ENCODE results near the gene DCST2.
A peak's percentile ranks its signal among the peaks of the same experiment; 100 is the strongest.

DCST2 gene

DNA sequence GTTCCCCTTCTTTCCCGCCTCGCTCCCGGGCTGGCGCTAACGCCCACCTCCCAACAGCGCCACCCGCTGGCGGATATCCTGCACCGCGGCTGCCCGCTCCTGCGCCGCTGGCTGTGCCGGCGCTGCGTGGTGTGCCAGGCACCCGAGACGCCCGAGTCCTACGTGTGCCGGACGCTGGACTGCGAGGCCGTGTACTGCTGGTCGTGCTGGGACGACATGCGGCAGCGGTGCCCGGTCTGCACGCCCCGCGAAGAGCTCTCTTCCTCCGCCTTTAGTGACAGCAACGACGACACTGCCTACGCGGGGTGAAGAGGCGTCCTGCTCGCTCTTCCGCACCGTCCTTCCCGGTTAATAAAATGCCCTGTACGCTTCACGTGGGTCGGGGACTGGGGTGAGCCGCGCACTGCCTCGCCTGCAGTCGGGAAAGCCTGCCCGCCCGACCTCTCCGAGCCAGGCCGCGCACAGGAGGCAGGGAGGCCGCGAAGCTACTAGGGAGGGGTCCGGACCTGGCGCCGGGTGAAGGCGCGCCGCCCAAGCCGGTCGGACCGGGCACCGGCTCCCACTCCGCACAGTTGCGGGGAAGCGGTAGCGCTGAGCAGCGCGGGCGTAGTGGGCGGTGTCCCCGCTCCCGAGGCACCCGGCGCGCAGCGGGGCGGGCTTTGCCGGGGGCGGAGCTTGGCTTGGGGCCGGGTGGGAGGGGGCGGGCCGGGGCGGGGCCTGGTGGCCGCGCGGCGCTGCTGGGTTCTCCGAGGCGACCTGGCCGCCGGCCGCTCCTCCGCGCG lies 17.2 kb upstream of the DCST2 start, which contains the start of gene ADAM15:
Gene ADAM15, plus strand, starts transcription at position 757 of the 782 bp plus-strand sequence. CDS start 71 bp downstream, outside the sequence.
- DNase-seq (ENCODE audit: low read depth in 2 of 2, low spot score in 1 of 2), result peak in 1 of 2 donors; percentile 62

DNA sequence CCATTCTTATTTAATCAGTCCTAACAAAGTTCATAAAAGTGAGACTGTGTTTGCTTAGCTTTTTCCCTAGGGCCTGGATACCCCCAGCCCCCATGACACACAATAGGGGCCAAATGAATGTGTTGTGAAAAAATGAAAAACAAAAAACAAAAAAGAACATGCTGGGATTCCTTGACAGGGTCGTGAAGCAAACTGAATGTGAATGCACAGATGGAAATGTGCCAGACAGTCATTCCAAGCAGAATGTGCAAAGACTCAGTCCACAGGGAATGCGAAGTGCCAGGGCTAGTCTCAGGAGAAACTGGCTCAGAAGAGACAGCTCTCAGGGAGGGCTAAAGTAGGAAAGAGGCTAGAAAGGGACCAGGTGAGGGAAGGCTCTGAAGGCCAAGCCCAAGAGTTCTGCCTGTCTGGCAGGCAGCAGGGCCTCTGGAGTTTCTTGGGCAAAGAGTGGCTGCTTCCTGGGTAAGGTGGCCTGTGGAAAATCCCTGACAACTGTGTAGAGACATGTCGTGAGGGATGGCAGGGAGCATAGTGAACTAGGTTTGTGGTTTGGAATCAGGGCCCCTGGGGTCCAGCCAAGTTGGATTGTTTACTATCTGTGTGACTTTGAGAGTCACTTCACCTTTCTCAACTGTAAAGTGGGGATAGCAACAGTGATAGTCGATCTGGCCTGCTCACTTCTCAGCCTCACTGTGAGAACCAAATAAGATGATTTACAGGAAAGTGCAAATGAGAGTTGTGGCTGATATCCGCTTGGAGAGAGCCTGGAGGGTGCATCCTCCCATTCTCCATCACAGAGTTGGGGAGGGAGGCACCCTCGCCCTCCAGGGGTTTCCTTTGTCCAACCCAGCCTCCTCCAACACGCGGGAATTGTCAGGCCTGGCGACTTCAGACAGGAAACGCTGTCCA lies 16.3 kb upstream of the DCST2 start:
- no peak for DNase-seq (ENCODE audit: low read depth in 2 of 2, low spot score in 1 of 2)

DNA sequence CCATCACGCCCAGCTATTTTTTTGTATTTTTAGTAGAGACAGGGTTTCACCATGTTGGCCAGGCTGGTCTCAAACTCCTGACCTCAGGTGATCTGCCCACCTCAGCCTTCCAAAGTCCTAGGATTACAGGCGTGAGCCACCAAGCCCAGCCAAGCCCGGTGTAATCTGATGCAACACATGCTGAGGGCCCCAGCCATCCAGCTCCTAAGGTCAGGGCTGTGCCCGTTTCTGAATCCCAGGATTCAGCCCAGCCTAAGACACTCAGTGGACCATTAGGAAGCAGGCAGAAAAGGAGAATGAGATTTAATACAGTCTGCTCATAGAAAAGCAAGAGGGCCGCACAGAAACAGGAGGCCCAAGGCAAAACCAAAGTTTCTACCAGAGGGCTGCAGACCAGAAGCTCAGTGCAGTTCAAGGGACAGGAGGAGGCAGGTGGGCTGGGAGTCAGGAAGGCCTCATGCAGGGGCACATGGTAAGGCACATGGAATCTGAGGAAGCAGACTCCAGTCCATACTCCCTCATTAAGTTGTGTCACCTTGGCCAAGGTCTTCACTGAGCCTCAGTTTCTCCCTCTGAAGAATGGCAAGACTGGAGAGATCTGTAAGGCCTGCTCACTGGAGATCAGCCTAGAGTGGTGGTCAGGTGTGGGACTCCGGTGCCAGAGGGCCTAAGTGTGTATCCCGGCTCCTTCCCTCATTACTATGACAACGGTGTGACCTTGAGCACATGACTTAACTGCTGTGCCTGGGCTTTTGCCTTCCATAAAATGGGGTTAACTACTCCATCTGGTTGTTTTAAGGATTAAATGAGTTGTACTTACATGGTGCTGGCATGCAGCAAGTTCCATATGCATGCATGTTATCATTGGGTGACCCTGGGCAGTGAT lies 15.1 kb upstream of the DCST2 start:
- no peak for DNase-seq (ENCODE audit: low read depth in 2 of 2, low spot score in 1 of 2)

DNA sequence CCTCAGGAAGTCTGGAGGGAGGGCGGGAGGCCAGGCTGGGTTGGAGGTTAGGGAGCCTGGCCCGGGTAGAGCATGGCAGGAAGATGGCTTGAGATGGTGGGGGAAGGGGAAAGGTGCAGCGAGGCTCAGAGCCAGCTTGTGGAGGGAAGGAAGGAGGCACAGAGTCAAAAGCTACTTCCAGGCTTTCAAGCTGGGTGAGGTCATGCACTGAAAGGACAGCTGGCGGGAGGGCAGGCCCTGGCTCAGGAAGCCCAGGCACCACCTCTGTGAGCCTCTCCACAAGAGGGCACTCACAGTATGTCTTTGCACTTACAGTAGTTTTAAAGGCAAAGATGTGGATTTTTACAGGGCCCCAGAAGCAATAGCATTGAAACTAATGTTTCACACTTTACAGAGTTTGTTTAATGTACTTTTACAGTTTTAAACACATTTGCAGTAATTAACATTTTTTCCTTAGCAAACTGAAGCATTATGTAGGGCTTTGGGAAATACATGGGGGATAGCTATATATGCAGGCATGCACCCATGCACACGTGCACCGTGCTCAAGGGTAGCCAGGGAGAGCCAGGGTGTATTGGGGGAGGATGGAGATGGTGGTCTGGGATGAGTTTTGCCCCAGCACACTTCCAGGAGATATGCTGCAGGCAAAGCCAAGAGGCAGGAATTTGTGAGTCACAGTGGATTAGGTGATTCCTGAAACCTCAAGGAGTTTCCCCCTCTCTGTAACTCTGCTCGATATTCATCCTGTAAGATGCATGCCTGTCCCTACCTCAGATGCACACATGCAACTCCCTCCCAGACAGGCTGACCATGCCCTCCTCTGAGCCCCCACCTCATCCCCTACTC lies 11.5 kb upstream of the DCST2 start:
- DNase-seq (ENCODE audit: low read depth in 2 of 2, low spot score in 1 of 2), result no peak

DNA sequence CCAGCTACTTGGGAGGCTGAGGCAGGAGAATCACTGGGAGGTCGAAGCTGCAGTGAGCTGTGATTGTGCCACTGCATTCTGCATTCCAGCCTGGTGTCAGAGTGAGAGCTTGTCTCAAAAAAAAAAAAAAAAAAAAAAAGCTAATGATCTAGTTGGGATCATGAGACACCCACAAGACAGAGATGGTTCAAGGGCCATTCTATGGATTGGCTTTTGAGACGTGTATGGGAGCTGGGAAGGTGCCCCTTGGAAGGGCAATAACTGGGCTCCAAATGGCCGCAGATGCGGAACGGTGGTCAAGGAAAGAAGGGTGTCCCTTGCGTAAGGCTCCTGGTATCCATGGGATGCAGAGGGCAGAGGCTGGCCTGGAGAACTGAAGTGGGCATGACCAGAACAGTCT lies 10.8 kb upstream of the DCST2 start:
- DNase-seq (ENCODE audit: low read depth in 2 of 2, low spot score in 1 of 2), result no peak

DNA sequence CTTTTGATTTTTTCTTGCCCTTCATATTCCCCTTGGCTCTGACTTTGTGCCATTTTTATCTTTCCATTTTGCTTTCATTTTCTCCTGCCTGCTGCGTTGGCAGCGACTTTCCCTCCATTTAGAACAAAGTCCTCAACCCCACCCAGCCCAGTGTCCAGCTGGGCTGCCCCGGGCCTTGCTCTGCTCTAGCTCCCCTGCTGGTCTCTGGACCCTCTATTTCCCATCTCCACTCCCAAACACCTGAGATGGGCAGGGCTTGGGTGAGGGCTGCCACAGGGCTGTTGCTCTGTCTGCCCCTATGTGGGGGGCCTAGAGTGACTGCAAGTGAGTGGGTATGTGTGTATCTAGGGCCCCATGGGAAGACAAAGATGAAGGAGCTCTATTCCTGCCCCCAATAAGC lies 10.2 kb upstream of the DCST2 start:
- no peak for DNase-seq (ENCODE audit: low read depth in 2 of 2, low spot score in 1 of 2)

GRCh38 chr1:155043301-155043702 lies 9.7 kb upstream of the DCST2 start:
- no peak for DNase-seq (ENCODE audit: low read depth in 2 of 2, low spot score in 1 of 2)

DNA sequence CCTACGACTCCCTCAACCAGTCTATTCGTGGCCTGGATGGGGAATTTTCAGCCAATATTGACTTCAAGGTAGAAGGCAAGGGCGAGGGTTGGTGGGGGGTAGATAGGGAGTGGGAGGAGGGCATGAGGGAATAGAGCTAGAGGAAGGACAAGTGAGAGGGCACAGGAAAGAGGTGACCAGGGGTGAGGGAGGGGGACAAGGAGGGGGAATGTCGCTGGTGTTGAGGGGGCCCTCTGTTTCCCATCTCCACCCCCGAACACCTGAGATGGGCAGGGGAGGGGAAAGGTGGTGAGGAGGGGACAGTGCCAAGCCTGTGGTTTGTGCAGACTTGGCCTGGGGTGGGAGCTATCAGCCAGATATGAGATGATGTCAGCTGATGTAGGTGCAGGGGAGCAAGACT lies 9.2 kb upstream of the DCST2 start:
- DNase-seq (ENCODE audit: low read depth in 2 of 2, low spot score in 1 of 2), result no peak

DNA sequence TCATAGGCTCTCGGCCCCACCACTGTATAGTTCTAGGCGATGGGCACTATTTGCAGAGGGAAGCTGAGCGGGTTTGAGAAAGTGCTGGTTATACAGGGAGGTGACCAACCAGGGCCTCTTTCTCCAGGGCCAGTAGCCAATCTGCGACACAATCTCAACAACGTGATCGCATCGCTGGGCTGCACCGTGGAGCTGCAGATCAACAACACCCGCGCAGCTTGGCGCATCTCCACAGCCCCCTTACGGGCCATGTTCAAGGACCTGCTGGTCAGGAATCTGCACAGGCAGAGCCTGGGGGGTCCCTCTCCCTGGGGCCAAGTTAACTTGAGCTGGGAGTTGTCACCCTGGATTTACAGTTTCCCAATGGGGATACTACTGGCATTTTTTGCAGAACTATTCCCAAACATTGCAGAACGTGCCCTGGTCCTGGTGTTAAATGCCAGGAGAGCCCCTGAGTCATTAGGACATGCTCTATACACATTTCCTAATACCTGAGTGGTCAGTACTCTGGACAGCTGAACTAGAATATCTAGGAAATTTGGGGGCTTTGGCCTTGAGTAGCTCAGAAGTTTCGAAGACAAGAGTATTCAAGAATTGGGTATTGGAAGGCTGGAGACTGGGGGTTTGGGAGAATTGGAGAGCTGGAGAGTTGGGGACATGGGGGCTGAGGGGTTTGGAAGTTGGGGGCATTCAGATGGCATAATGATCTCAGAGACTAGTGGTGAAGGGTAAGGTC lies 6.9 kb upstream of the DCST2 start:
- no peak for DNase-seq (ENCODE audit: low read depth in 2 of 2, low spot score in 1 of 2)

GRCh38 chr1:155039308-155039669 lies 5.7 kb upstream of the DCST2 start:
- DNase-seq (ENCODE audit: low read depth in 2 of 2, low spot score in 1 of 2), result no peak

GRCh38 chr1:155038602-155039307 lies 5.2 kb upstream of the DCST2 start:
- no peak for DNase-seq (ENCODE audit: low read depth in 2 of 2, low spot score in 1 of 2)

GRCh38 chr1:155037851-155038441 lies 4.4 kb upstream of the DCST2 start:
- no peak for DNase-seq (ENCODE audit: low read depth in 2 of 2, low spot score in 1 of 2)

DNA sequence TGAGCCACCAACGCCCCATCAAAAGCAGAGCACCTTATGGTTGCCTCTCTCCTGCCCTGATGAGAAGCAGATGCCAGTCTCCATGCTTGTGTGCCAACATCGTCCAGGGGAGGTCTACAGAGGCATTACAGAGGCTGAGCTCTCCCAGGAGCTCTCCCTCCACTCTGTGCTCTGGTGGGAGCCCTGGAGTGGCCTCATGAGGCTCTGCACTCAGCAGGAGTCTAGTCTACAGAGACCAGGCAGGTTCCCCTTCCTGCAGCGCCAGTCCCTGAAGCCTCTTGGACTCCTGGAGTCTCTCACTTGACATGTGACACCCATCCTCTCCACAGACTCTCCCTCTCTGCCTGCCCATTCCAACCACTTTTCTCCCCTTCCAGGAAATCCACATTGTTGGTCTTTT lies 3.5 kb upstream of the DCST2 start:
- no peak for DNase-seq (ENCODE audit: low read depth in 2 of 2, low spot score in 1 of 2)

DNA sequence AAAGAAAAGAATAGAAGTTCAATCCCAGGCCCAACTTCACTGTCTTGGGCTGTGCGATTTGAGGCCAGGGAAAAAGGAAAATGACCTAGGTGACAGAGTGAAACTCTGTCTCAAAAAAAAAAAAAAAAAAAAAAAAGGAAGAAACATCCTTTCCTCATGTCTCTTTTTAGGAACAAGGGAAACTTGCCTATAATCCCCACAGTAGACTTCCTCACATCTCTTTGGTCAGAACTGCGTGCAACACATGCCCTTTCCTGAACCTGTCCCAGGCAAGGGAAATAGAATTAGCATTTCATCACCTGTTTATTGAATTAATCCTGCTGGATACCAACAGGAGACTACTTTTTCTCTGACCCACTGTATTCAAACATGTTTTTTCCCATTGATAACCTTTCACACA lies 2.4 kb upstream of the DCST2 start:
- no peak for DNase-seq (ENCODE audit: low read depth in 2 of 2, low spot score in 1 of 2)

DNA sequence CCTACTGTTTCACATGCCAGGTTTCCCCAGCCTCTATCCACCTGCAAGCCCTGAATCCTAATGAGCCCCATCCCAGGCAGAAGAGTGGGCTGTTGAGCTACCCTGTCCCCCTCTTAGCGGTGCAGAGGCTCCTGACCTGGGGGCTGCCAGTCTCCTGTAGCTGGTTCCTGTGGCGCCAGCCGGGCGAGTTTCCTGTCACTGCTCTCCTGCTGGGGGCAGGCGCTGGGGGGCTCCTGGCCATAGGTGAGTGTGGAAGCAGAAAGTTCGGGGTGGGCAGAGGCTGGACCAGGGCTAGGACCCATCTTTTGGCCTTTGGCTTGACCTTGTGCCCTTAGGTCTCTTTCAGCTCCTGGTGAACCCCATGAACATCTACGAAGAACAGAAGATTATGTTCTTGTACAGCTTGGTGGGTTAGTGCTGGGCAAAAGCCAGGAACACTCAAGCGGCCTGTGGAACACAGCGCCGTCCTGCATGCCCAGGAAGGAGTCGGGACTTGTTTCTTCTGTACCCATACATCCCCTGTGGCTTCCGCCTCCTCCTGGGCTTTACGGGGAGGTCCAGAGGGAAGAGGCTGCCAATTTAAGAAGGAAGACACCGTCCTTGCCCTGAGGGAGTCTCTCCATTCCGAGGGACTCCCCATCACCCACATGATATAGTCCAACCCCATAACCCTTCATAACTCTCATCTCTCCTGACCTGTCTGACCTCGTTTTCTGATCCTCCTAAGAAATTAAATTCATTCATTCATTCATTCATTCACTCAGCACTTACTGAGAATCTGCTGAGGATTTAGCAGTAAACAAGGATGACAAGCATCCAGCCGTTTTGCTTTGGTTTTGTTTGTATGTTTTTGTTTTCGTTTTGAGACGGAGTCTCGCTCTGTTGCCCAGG lies 982 bp upstream of the DCST2 start:
- DNase-seq (ENCODE audit: low read depth in 2 of 2, low spot score in 1 of 2), result no peak

- no peak for DNase-seq (ENCODE audit: low read depth in 2 of 2, low spot score in 1 of 2)
Measured at GRCh38 chr1:155032886-155033285, 695 bp downstream of the DCST2 start.

DNA sequence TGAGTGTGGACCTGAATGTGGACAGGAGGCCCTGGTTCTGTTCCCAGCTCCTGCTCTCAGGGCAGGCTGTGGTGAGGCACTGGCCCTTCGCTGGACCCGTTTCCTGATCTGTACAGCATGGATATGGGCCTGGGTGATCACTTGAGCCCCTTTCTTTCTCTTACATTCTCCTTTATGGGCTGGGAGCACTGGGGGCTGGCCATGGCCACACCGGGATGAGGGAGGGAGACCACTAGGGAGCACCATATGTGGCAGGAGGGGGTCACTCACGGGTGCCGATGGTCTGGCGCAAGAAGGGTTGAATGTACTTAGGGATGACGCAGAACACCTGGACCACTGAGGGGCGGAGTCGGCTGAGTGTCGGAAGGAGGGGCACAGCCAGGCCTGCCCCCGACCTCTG lies 2.7 kb downstream of the DCST2 start:
- no peak for DNase-seq (ENCODE audit: low read depth in 2 of 2, low spot score in 1 of 2)

All from stimulated activated CD8-positive, alpha-beta memory T cell treated with anti-CD3 and anti-CD28 coated beads, Interleukin-4, amount 100 ng/mL, for 1 hour (primary cell).